ENCODE data around the gene SMIM5.
A peak's percentile ranks its signal among the peaks of the same experiment; 100 is the strongest.

The SMIM5 gene

DNA sequence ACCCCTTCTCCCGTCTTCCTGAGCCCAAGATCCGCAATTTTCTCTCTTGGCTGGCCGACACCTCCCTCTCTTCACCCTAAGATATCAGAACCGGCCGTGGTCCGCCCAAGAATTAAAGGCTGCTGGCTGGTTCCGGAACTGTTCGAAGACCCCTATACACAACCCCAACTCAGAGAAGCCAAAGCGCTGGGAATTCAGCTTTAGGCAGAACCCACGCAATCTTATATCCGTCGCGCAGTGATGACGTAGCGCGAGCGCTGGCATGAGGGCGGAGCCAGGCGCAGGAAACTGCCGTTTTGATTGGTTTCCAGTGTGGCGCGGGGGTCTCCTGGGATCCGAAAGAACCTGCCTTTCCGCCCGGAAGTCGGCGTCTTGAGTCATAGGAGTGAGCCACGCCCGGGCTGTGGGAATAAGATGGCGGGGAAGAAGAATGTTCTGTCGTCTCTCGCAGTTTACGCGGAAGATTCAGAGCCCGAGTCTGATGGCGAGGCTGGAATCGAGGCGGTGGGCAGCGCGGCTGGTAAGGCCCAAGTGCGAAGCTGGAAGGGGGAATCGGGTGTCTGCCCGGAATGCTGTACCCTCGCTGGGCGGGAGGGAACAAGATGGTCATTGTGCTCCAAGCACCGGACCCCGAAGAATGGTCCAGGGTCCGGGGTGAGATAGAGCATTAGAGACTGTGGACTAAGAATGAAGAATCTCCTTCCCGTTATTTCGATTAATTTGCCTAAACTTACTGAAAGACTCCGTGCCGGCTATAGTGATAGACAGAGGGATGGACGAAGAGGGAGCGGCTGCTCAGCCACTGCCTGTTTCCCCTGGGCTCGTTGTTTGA is 33.9 kb downstream of the SMIM5 start, which contains the start of the genes RECQL5 and SAP30BP:
Gene RECQL5, minus strand, starts transcription at position 196 of the 832 bp plus-strand sequence. CDS start 597 bp downstream, outside the sequence.
Gene SAP30BP, plus strand, starts transcription at position 380 of the 832 bp plus-strand sequence. Its CDS starts 35 bp downstream, at position 415.
- H3K4me1 ChIP-seq (ENCODE audit: control insufficient read depth in 1 of 2, insufficient read depth in 2 of 2, low read length in 2 of 2), result peaks cover 5% of the 10 kb centered on the region in 2 experiments
- H4K91ac ChIP-seq (ENCODE audit: low read depth, low read length), result peak within 1 kb of the TSS; percentile 92
- H2BK120ac ChIP-seq (ENCODE audit: insufficient read depth, low read length, poor library complexity), result peak within 1 kb of the TSS; percentile 68
- H3K18ac ChIP-seq (ENCODE audit: low read length), result peak within 1 kb of the TSS; percentile 79
- DNase-seq, result peak; percentile 98 to 100
- H2AK5ac ChIP-seq (ENCODE audit: low read length), result peak within 1 kb of the TSS; percentile 75
- no peak within 1 kb of the TSS for H2BK12ac ChIP-seq (ENCODE audit: low read length)
- no CpG with 5 or more reads among the region's 55 CpGs for WGBS (ENCODE audit: extremely low coverage, insufficient coverage, insufficient read length)
- peak within 1 kb of the TSS; percentile 94 for H3K4me3 ChIP-seq (ENCODE audit: low read depth, low read length)
- no peak within 1 kb of the TSS for H3K27ac ChIP-seq (ENCODE audit: low read depth, low read length)
- H4K8ac ChIP-seq (ENCODE audit: low read depth, low read length), result peak within 1 kb of the TSS; percentile 96
- peak within 1 kb of the TSS; percentile 93 for H3K9ac ChIP-seq (ENCODE audit: low read length)
- H3K4ac ChIP-seq (ENCODE audit: low read depth, low read length), result peak within 1 kb of the TSS; percentile 100
- peak within 1 kb of the TSS; percentile 98 for H4K12ac ChIP-seq (ENCODE audit: low read depth, low read length)
- H3K27me3 ChIP-seq (ENCODE audit: insufficient read depth, low read length), result no peaks in the 10 kb centered on the region
- peaks cover 8% of the 10 kb centered on the region for H3K79me1 ChIP-seq (ENCODE audit: low read length)
- H3K36me3 ChIP-seq (ENCODE audit: control insufficient read depth in 1 of 2, insufficient read depth in 2 of 2, low read length in 2 of 2), result peaks cover 23 to 26% of the 10 kb centered on the region in 2 experiments
- no peaks in the 10 kb centered on the region for H3K9me3 ChIP-seq (ENCODE audit: insufficient read depth, low read depth, low read length)
- peak within 1 kb of the TSS; percentile 93 for H3K4me2 ChIP-seq (ENCODE audit: low read length)
- H3K79me2 ChIP-seq (ENCODE audit: control insufficient read depth, insufficient read depth, low read length, poor library complexity), result peaks cover 7% of the 10 kb centered on the region
- peak within 1 kb of the TSS; percentile 56 for H2BK5ac ChIP-seq (ENCODE audit: low read depth, low read length, poor library complexity)
- H3K23ac ChIP-seq (ENCODE audit: low read length), result no peak within 1 kb of the TSS
- peak within 1 kb of the TSS; percentile 85 for H3K14ac ChIP-seq (ENCODE audit: low read length)
- H2AFZ ChIP-seq (ENCODE audit: insufficient read depth, low read length, poor library complexity), result peak within 1 kb of the TSS; percentile 91

DNA sequence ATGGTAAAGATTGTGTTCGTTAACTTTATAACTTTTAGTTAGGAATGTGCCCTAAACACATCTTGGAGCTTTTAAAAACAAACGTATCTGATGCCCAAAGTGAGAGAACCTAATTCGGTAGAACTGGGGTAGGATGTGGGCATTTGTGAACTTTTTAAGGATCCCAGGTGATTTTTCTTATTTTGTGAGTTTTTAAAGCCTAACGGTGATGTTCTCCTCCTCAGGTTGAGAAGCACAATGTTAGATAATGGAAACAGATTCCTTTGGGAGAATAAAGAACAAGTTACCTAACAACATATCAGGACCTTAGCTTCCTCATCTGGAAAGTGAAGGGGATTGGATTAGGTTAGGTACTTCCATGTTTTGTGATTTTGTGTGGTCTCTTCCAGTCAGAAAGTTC is 34.6 kb downstream of the SMIM5 start:
- Histone ChIP-seq H3K79me2 (ENCODE audit: control insufficient read depth, insufficient read depth, low read length, poor library complexity) (peaks cover 7% of the 10 kb centered on the region), H3K23ac (ENCODE audit: low read length) (no peak overlapping the region), H2BK12ac (ENCODE audit: low read length) (no peak overlapping the region), H4K91ac (ENCODE audit: low read depth, low read length) (peak overlapping the region; percentile 88), H2AK5ac (ENCODE audit: low read length) (no peak overlapping the region), H2BK120ac (ENCODE audit: insufficient read depth, low read length, poor library complexity) (no peak overlapping the region), H4K12ac (ENCODE audit: low read depth, low read length) (no peak overlapping the region), H4K8ac (ENCODE audit: low read depth, low read length) (peak overlapping the region; percentile 92), H3K18ac (ENCODE audit: low read length) (no peak overlapping the region), H2BK5ac (ENCODE audit: low read depth, low read length, poor library complexity) (no peak overlapping the region), H3K4ac (ENCODE audit: low read depth, low read length) (peak overlapping the region; percentile 100), H3K27me3 (ENCODE audit: insufficient read depth, low read length) (no peaks in the 10 kb centered on the region), H2AFZ (ENCODE audit: insufficient read depth, low read length, poor library complexity) (peak overlapping the region; percentile 19), H3K36me3 (ENCODE audit: control insufficient read depth in 1 of 2, insufficient read depth in 2 of 2, low read length in 2 of 2) (peaks cover 22 to 23% of the 10 kb centered on the region in 2 experiments), H3K9ac (ENCODE audit: low read length) (peak overlapping the region; percentile 83), H3K9me3 (ENCODE audit: insufficient read depth, low read depth, low read length) (no peaks in the 10 kb centered on the region), H3K4me1 (ENCODE audit: control insufficient read depth in 1 of 2, insufficient read depth in 2 of 2, low read length in 2 of 2) (peaks cover 5% of the 10 kb centered on the region in 2 experiments), H3K14ac (ENCODE audit: low read length) (peak overlapping the region; percentile 83), H3K4me2 (ENCODE audit: low read length) (peak overlapping the region; percentile 64), H3K79me1 (ENCODE audit: low read length) (peaks cover 8% of the 10 kb centered on the region), H3K27ac (ENCODE audit: low read depth, low read length) (no peak overlapping the region), H3K4me3 (ENCODE audit: low read depth, low read length) (peak overlapping the region; percentile 94)
- DNase-seq, result no peak
- no CpG with 5 or more reads among the region's 4 CpGs for WGBS (ENCODE audit: extremely low coverage, insufficient coverage, insufficient read length)

DNA sequence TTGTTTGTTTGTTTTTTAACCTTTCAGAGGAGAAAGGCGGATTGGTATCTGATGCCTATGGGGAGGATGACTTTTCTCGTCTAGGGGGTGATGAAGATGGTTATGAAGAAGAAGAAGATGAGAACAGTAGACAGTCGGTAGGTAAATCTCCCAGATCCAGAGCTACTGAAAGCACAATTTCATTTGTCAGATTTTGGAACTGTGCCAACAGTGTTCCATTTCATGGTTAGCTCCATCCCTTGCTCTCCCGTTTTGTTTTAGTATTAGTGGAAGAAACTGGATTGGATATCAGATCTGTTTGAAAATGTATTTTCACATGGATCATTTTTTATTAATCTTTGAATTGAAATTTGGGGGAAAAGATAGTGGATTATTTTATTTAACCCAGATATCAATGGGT is 35.3 kb downstream of the SMIM5 start:
- Histone ChIP-seq H3K36me3 (ENCODE audit: control insufficient read depth in 1 of 2, insufficient read depth in 2 of 2, low read length in 2 of 2) (peaks cover 27 to 28% of the 10 kb centered on the region in 2 experiments), H2AK5ac (ENCODE audit: low read length) (no peak overlapping the region), H4K8ac (ENCODE audit: low read depth, low read length) (no peak overlapping the region), H3K79me2 (ENCODE audit: control insufficient read depth, insufficient read depth, low read length, poor library complexity) (peaks cover 7% of the 10 kb centered on the region), H3K9ac (ENCODE audit: low read length) (no peak overlapping the region), H3K79me1 (ENCODE audit: low read length) (peaks cover 8% of the 10 kb centered on the region), H3K27me3 (ENCODE audit: insufficient read depth, low read length) (no peaks in the 10 kb centered on the region), H3K14ac (ENCODE audit: low read length) (no peak overlapping the region), H3K27ac (ENCODE audit: low read depth, low read length) (no peak overlapping the region), H3K4ac (ENCODE audit: low read depth, low read length) (peak overlapping the region; percentile 81), H3K18ac (ENCODE audit: low read length) (no peak overlapping the region), H3K4me1 (ENCODE audit: control insufficient read depth in 1 of 2, insufficient read depth in 2 of 2, low read length in 2 of 2) (peaks cover 5% of the 10 kb centered on the region in 2 experiments), H3K4me3 (ENCODE audit: low read depth, low read length) (no peak overlapping the region), H4K12ac (ENCODE audit: low read depth, low read length) (no peak overlapping the region), H2AFZ (ENCODE audit: insufficient read depth, low read length, poor library complexity) (no peak overlapping the region), H3K9me3 (ENCODE audit: insufficient read depth, low read depth, low read length) (no peaks in the 10 kb centered on the region), H2BK120ac (ENCODE audit: insufficient read depth, low read length, poor library complexity) (no peak overlapping the region), H2BK5ac (ENCODE audit: low read depth, low read length, poor library complexity) (no peak overlapping the region), H2BK12ac (ENCODE audit: low read length) (no peak overlapping the region), H3K4me2 (ENCODE audit: low read length) (peak overlapping the region; percentile 64), H4K91ac (ENCODE audit: low read depth, low read length) (no peak overlapping the region), H3K23ac (ENCODE audit: low read length) (no peak overlapping the region)
- no CpG with 5 or more reads among the region's 4 CpGs for WGBS (ENCODE audit: extremely low coverage, insufficient coverage, insufficient read length)
- no peak for DNase-seq

DNA sequence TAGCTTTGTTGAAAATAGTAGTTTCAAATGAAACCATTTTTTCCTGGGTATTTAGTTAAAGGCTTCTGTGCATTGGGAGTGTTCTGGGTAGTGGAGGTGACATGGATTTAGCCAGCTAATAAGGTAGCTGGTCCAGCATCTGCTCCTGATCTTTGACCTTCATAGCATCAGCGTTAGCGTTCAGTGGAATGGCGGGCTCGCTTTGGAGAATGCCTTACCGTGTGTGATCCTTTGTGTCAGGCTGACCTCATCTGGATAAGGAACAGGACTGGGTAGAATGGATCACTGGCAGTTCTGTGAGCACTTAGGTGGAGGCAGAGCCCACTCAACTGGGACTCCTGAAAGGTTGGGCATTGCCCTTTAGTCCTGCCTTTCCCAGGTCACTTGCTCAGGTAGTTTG is 37.6 kb downstream of the SMIM5 start:
- no peak overlapping the region for H4K91ac ChIP-seq (ENCODE audit: low read depth, low read length)
- peaks cover 5% of the 10 kb centered on the region in 2 experiments for H3K4me1 ChIP-seq (ENCODE audit: control insufficient read depth in 1 of 2, insufficient read depth in 2 of 2, low read length in 2 of 2)
- no peak overlapping the region for H2BK5ac ChIP-seq (ENCODE audit: low read depth, low read length, poor library complexity)
- H3K4me2 ChIP-seq (ENCODE audit: low read length), result no peak overlapping the region
- no peak overlapping the region for H3K18ac ChIP-seq (ENCODE audit: low read length)
- H3K14ac ChIP-seq (ENCODE audit: low read length), result no peak overlapping the region
- no peak overlapping the region for H3K27ac ChIP-seq (ENCODE audit: low read depth, low read length)
- H3K23ac ChIP-seq (ENCODE audit: low read length), result no peak overlapping the region
- H2AK5ac ChIP-seq (ENCODE audit: low read length), result no peak overlapping the region
- no peaks in the 10 kb centered on the region for H3K27me3 ChIP-seq (ENCODE audit: insufficient read depth, low read length)
- no peak overlapping the region for H4K12ac ChIP-seq (ENCODE audit: low read depth, low read length)
- no peak overlapping the region for H2AFZ ChIP-seq (ENCODE audit: insufficient read depth, low read length, poor library complexity)
- peaks cover 35 to 36% of the 10 kb centered on the region in 2 experiments for H3K36me3 ChIP-seq (ENCODE audit: control insufficient read depth in 1 of 2, insufficient read depth in 2 of 2, low read length in 2 of 2)
- H3K9me3 ChIP-seq (ENCODE audit: insufficient read depth, low read depth, low read length), result no peaks in the 10 kb centered on the region
- H3K79me1 ChIP-seq (ENCODE audit: low read length), result peaks cover 8% of the 10 kb centered on the region
- H2BK12ac ChIP-seq (ENCODE audit: low read length), result no peak overlapping the region
- no peak overlapping the region for H3K9ac ChIP-seq (ENCODE audit: low read length)
- no peak overlapping the region for H4K8ac ChIP-seq (ENCODE audit: low read depth, low read length)
- H3K79me2 ChIP-seq (ENCODE audit: control insufficient read depth, insufficient read depth, low read length, poor library complexity), result peaks cover 7% of the 10 kb centered on the region
- no peak overlapping the region for H2BK120ac ChIP-seq (ENCODE audit: insufficient read depth, low read length, poor library complexity)
- peak; percentile 62 to 76 for DNase-seq
- no peak overlapping the region for H3K4me3 ChIP-seq (ENCODE audit: low read depth, low read length)
- no CpG with 5 or more reads among the region's 5 CpGs for whole genome bisulfite sequencing (ENCODE audit: extremely low coverage, insufficient coverage, insufficient read length)
- H3K4ac ChIP-seq (ENCODE audit: low read depth, low read length), result peak overlapping the region; percentile 65

Data from trophoblast cell (in vitro differentiated cells and primary cell).